GM18520 (cell line): Measurements from ENCODE around the gene ZNF827.

Source experiments
- ATAC-seq: cut with Tn5 transposase; IDR thresholded peaks from one replicate; pipeline ENCODE4 v1.9.1; 2021; ENCODE audit not compliant: unreplicated experiment

ZNF827 gene

GRCh38 chr4:145935253-145936141 is 3.1 kb downstream of the ZNF827 start:
- ATAC-seq = peak; percentile 20

GRCh38 chr4:145934434-145935047 is 4.1 kb downstream of the ZNF827 start:
- no peak for ATAC-seq

GRCh38 chr4:145933134-145933533 is 5.5 kb downstream of the ZNF827 start:
- ATAC-seq = no peak

- no peak for ATAC-seq
Measured at GRCh38 chr4:145931403-145931802, 7.2 kb downstream of the ZNF827 start.

GRCh38 chr4:145930592-145930991 is 8.0 kb downstream of the ZNF827 start:
- ATAC-seq = no peak

- no peak for ATAC-seq
Measured at GRCh38 chr4:145929415-145930178, 9.0 kb downstream of the ZNF827 start.

GRCh38 chr4:145928748-145929147 is 9.9 kb downstream of the ZNF827 start:
- ATAC-seq = no peak

GRCh38 chr4:145927030-145927429 is 11.6 kb downstream of the ZNF827 start:
- no peak for ATAC-seq

GRCh38 chr4:145921231-145921630 is 17.4 kb downstream of the ZNF827 start:
- no peak for ATAC-seq

- ATAC-seq = no peak
Measured at GRCh38 chr4:145920205-145920604, 18.4 kb downstream of the ZNF827 start.

- ATAC-seq = no peak
Measured at GRCh38 chr4:145912376-145912775, 26.2 kb downstream of the ZNF827 start.

GRCh38 chr4:145909773-145910172 is 28.9 kb downstream of the ZNF827 start:
- no peak for ATAC-seq

- ATAC-seq = no peak
Measured at GRCh38 chr4:145909281-145909715, 29.3 kb downstream of the ZNF827 start.

- no peak for ATAC-seq
Measured at GRCh38 chr4:145907812-145908211, 30.8 kb downstream of the ZNF827 start.

- no peak for ATAC-seq
Measured at GRCh38 chr4:145907390-145907789, 31.2 kb downstream of the ZNF827 start.

GRCh38 chr4:145904413-145905177 is 34.0 kb downstream of the ZNF827 start:
- no peak for ATAC-seq

GRCh38 chr4:145902522-145902921 is 36.1 kb downstream of the ZNF827 start:
- ATAC-seq = no peak

- no peak for ATAC-seq
Measured at GRCh38 chr4:145899886-145900460, 38.6 kb downstream of the ZNF827 start.

GRCh38 chr4:145898926-145899531 is 39.6 kb downstream of the ZNF827 start:
- no peak for ATAC-seq

- no peak for ATAC-seq
Measured at GRCh38 chr4:145898466-145898865, 40.2 kb downstream of the ZNF827 start.
